ENCODE data around the gene ANKMY1.

- TF ChIP-seq, protein P1, sequence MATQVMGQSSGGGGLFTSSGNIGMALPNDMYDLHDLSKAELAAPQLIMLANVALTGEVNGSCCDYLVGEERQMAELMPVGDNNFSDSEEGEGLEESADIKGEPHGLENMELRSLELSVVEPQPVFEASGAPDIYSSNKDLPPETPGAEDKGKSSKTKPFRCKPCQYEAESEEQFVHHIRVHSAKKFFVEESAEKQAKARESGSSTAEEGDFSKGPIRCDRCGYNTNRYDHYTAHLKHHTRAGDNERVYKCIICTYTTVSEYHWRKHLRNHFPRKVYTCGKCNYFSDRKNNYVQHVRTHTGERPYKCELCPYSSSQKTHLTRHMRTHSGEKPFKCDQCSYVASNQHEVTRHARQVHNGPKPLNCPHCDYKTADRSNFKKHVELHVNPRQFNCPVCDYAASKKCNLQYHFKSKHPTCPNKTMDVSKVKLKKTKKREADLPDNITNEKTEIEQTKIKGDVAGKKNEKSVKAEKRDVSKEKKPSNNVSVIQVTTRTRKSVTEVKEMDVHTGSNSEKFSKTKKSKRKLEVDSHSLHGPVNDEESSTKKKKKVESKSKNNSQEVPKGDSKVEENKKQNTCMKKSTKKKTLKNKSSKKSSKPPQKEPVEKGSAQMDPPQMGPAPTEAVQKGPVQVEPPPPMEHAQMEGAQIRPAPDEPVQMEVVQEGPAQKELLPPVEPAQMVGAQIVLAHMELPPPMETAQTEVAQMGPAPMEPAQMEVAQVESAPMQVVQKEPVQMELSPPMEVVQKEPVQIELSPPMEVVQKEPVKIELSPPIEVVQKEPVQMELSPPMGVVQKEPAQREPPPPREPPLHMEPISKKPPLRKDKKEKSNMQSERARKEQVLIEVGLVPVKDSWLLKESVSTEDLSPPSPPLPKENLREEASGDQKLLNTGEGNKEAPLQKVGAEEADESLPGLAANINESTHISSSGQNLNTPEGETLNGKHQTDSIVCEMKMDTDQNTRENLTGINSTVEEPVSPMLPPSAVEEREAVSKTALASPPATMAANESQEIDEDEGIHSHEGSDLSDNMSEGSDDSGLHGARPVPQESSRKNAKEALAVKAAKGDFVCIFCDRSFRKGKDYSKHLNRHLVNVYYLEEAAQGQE (IDR thresholded peaks at IDR 0.05; ENCODE audit: insufficient replicate concordance, low read depth): no peak
- TF ChIP-seq, protein P2, sequence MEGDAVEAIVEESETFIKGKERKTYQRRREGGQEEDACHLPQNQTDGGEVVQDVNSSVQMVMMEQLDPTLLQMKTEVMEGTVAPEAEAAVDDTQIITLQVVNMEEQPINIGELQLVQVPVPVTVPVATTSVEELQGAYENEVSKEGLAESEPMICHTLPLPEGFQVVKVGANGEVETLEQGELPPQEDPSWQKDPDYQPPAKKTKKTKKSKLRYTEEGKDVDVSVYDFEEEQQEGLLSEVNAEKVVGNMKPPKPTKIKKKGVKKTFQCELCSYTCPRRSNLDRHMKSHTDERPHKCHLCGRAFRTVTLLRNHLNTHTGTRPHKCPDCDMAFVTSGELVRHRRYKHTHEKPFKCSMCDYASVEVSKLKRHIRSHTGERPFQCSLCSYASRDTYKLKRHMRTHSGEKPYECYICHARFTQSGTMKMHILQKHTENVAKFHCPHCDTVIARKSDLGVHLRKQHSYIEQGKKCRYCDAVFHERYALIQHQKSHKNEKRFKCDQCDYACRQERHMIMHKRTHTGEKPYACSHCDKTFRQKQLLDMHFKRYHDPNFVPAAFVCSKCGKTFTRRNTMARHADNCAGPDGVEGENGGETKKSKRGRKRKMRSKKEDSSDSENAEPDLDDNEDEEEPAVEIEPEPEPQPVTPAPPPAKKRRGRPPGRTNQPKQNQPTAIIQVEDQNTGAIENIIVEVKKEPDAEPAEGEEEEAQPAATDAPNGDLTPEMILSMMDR (IDR thresholded peaks at IDR 0.05; ENCODE audit: insufficient read depth, low read length): no peak
These were observed 17.5 kb upstream of the ANKMY1 start for GRCh38 chr2:240575101-240575965.
